ENCODE data around the gene GAD1.

GAD1 gene

GRCh38 chr2:170817093-170818035 is 677 bp downstream of the GAD1 start:
- DNase-seq (ENCODE audit: extremely low read depth in 1 of 2, low read depth in 1 of 2), result no peak

GRCh38 chr2:170818036-170818751 is 1.5 kb downstream of the GAD1 start:
- DNase-seq (ENCODE audit: extremely low read depth in 1 of 2, low read depth in 1 of 2), result no peak

- no peak for DNase-seq (ENCODE audit: extremely low read depth in 1 of 2, low read depth in 1 of 2)
These were observed 2.2 kb downstream of the GAD1 start for GRCh38 chr2:170818752-170819470.

GRCh38 chr2:170819680-170820664 is 3.3 kb downstream of the GAD1 start:
- no peak for DNase-seq (ENCODE audit: extremely low read depth in 1 of 2, low read depth in 1 of 2)

GRCh38 chr2:170820757-170821530 is 4.3 kb downstream of the GAD1 start:
- DNase-seq (ENCODE audit: extremely low read depth in 1 of 2, low read depth in 1 of 2), result no peak

- no peak for DNase-seq (ENCODE audit: extremely low read depth in 1 of 2, low read depth in 1 of 2)
These were observed 5.0 kb downstream of the GAD1 start for GRCh38 chr2:170821531-170822289.

- no peak for DNase-seq (ENCODE audit: extremely low read depth in 1 of 2, low read depth in 1 of 2)
These were observed 5.8 kb downstream of the GAD1 start for GRCh38 chr2:170822290-170823087.

GRCh38 chr2:170823088-170823897 is 6.6 kb downstream of the GAD1 start:
- no peak for DNase-seq (ENCODE audit: extremely low read depth in 1 of 2, low read depth in 1 of 2)

- no peak for DNase-seq (ENCODE audit: extremely low read depth in 1 of 2, low read depth in 1 of 2)
These were observed 7.2 kb downstream of the GAD1 start for GRCh38 chr2:170823898-170824215.

- DNase-seq (ENCODE audit: extremely low read depth in 1 of 2, low read depth in 1 of 2), result no peak
These were observed 7.9 kb downstream of the GAD1 start for GRCh38 chr2:170824526-170825015.

- no peak for DNase-seq (ENCODE audit: extremely low read depth in 1 of 2, low read depth in 1 of 2)
These were observed 11.3 kb downstream of the GAD1 start for GRCh38 chr2:170827841-170828532.

GRCh38 chr2:170828533-170828916 is 11.8 kb downstream of the GAD1 start:
- no peak for DNase-seq (ENCODE audit: extremely low read depth in 1 of 2, low read depth in 1 of 2)

- no peak for DNase-seq (ENCODE audit: extremely low read depth in 1 of 2, low read depth in 1 of 2)
These were observed 12.3 kb downstream of the GAD1 start for GRCh38 chr2:170829036-170829435.

- no peak for DNase-seq (ENCODE audit: extremely low read depth in 1 of 2, low read depth in 1 of 2)
These were observed 13.5 kb downstream of the GAD1 start for GRCh38 chr2:170830166-170830565.

- DNase-seq (ENCODE audit: extremely low read depth in 1 of 2, low read depth in 1 of 2), result no peak
These were observed 14.4 kb downstream of the GAD1 start for GRCh38 chr2:170831115-170831514.

GRCh38 chr2:170836027-170836426 is 19.3 kb downstream of the GAD1 start:
- no peak for DNase-seq (ENCODE audit: extremely low read depth in 1 of 2, low read depth in 1 of 2)
